ENCODE results near the gene GTF2A1.
"Not testable (repeated sequence)": the region's sequence is repeated elsewhere in the genome, so short reads cannot be mapped to it uniquely, and the experiment has no call there.

Gene GTF2A1

DNA sequence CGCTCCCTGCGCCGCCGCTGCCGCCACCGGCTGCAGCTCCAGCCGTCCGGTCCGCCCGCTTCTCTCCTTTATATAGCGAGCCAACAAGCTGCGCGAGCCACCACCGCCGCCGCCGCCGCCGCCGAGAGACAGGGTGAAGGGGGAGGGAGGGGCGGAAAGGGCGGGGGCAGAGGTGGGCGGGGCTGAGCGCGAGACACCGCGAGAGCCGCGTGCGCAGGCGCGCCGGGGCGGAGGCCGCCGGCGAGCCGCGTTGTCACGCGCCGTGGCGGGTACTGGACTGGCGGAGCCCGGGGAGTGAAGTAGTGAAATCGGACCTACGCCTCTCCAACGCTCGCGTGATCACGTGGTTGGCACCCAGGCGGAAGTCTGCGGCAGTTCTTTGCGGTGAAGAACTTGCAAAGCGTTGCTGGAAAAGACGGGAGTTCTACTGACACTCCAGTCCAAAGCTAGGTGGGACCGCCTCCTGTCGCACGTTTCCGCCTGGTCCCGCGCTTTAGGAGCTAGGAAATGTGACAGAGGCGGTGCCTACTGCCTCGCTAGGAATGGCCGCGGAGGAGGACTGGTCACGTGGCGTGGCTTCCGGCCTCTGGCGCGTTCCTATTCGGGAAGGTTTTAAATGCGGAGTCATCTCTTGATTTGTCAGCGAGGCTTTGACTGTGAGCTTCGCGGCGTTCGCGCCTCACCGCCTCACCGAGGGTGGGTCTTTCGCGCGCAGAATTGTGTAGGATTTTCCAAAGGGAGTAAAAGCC is at the start of gene GTF2A1:
Gene GTF2A1 (minus strand): TSS at position 130 of the 749 bp plus-strand sequence. CDS start 441 bp downstream, outside the sequence.
- DNase-seq (ENCODE audit: low read depth): peak; percentile 96

GRCh38 chr14:81269979-81270375 is 49.2 kb upstream of the GTF2A1 start:
- DNase-seq (ENCODE audit: low read depth): no peak

DNA sequence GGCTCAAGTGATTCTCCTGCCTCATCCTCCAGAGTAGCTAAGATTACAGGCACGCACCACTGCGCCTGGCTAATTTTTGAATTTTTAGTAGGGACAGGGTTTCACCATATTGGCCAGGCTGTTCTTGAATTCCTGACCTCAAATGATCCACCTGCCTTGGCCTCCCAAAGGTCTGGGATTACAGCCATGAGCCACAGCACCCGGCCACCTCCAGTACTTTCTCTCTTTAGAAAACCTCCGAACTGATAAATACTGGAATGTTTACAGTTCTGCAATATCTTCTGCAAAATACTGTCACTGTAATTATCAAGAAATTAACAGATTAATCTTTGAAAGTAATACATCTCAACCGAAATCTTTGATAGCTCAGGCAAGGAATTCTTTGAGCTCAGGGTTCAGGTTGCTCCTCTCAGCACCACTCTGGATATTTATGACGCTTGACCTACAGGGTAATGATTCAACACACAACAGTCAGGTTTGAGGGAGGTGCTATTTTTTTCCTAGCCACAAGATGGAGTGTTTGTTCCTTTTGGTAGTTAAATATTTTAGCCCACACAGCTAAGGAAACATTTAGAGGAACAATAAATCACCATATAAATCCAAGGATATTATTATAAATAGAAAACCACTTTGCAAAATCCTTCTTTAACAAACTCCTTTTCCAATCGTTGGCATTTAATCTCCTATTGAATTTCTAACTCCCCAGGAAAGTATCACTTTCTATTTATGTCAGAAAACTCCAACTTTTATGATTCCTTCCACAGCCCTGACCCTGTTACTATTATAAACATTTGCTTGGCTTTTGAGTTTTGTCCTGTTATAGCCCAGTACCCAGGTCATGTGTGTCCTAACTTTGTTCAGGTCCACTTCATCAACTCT is 48.6 kb upstream of the GTF2A1 start:
- no peak for DNase-seq (ENCODE audit: low read depth)

GRCh38 chr14:81268016-81268416 is 47.3 kb upstream of the GTF2A1 start:
- no peak for DNase-seq (ENCODE audit: low read depth)

DNA sequence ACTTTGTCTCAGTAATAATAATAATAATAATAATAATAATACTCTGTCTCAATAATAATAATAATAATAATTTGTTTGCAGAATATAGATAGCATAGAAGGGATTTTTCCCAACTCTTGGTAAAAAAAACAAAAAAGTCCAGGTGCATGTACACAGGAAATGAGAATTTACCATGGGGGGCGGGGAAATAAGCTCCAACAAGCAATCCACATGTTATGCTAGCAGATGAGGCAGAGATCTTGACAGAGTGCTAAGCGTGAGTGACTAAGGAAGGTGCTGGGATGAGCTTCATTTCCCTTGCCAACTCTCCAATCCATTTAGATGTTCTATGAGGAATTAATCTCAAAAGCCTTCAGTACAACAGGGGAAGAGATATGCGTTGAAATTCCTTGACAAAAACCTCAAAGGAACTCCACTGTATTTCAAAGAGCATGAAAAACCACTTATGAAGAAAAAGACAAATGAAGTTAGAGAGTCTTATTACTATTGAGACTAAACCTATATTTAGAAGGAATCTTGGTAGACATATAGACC is 44.9 kb upstream of the GTF2A1 start:
- no peak for DNase-seq (ENCODE audit: low read depth)

DNA sequence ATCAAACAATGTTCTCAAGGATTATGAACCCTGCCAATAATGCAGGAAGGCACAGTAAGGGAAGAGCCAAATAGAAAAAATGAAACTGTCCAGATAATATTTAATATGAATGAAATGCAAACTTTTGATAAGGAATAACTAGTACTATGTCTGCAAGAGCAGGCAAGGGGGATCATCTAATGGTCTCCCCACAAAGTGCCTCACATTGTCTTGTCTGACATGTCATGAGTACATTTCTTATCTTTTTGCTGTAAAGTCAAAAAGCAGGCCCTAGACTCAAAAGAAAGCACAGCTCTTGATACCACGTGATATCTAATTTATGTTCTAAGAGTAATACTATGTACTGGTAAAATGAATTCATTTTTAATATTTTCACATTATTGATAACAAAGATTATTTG is 43.9 kb upstream of the GTF2A1 start:
- DNase-seq (ENCODE audit: low read depth): no peak

DNA sequence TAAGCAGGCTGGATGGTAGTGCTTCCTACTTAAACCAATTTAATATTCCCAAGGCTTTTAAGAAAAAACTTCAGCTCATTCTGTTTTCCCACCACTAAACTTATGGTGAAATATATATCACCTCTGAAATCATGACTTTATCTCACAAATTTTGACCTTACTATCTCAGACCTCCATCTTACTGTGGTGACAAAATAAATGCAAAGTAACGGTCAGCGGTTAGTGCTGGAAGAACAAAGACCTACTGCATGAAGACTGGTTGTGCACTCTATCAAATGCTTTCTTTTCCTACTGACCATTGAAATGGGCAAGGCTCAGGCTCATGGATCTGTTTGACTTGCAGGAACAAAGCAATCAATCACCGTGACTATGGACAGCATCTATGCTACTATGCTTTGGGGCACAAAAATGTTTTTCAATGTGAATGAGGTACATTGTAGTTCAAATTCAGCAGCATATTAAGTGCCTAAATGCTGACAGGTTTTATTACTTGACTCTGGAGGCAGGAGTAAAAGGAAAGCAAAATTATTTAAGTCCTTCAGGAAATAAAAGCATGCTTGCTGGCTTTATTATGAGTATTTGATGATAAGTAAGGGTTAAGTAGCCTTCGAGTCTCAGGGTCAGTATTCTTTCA is 43.1 kb upstream of the GTF2A1 start:
- no peak for DNase-seq (ENCODE audit: low read depth)

DNA sequence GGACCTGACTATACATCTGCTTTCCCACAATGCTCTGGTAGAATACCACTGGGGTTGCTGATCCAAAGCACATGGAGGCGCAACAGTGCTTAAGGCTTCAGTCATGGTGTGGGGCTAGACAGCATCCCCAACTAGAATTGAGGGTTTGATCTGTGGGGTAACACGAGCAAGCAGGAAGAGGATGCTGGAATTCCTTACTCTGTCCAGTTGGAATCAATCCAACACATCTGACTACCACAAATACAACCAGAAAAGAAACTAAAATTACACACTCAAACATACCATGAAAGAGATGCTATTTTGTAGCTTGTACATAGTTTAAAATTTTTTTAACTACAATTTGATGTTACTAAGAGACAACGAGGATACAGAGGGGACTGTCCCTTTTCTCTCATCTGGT is 40.4 kb upstream of the GTF2A1 start:
- DNase-seq (ENCODE audit: low read depth): no peak

DNA sequence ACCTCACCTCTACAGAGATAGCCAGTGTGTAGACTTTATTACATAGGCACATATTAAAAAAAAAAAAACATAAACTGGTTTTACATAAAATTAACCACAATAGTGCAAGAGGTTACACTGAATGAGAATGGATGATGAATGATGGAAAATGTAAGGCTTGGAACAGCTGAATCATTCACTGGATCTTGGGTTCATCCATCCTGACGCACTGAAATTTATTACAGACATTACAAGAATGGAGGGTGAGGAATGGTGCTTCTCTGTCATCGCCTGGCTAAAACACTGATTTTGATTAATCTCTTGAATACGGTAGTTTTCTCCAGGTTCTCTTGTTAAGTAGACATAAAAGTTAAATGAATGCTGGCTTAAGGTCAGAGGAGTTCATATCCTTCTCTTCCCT is 40.0 kb upstream of the GTF2A1 start:
- DNase-seq (ENCODE audit: low read depth): no peak

- no peak for DNase-seq (ENCODE audit: low read depth)
Observed at GRCh38 chr14:81256289-81256960, 35.7 kb upstream of the GTF2A1 start.

DNA sequence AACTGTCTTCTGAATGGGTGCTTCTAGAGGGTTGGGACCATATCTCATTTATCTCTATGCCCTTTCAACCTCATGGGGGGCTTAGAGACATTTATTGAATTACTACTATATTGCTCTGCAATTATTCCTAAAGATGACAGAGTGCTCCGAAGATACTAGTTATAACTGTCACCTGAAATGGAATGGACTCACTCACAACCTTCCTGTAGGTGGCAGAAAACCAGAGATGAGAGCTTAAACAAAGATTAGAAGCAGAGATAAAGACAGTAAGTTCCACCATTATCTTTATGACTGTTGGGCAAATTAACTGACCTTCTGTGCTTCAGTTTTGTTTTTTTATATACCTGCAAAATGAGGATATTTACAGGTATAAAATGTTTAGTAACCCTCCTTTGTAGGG is 31.5 kb upstream of the GTF2A1 start:
- DNase-seq (ENCODE audit: low read depth): no peak

GRCh38 chr14:81247271-81247766 is 26.6 kb upstream of the GTF2A1 start:
- no peak for DNase-seq (ENCODE audit: low read depth)

DNA sequence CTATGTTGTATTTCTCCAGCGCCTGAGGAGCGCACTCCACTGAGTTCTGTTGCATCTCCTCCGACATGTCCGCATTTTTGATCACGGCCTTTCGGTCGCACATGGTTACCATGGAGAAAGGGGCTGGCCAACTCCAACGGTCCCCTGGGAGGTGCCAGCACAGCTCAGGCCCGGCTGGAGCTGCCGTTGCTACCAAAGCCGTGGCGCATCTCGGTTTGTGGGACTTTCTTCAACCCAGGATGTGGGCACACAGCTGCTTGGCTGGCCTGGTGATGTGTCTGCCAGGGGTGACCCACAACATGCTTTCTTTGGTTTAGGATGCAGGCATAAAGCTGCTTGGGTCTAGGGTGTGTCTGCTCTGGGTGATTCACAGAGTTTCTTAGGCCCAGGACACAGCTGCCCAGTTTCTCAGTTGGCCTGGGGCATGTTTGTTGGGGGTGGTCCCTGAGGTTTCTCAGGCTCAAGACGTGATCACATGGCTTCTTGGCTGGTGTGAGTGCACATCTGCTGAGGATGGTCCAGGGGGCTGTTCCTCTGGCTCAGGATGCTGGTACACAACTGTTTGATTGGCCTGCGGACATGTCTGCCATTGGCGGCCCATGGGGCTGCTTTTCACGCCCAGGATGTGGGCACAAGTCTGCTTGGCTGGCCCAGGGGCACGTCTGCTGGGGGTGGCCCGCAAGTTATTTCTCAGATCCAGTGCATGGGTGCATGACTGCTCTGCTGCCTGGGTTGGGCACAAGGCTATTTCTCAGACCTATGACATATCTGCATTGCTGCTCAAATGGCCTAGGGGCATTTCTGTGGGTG is 25.9 kb upstream of the GTF2A1 start:
- peak; percentile 80 for DNase-seq (ENCODE audit: low read depth)

GRCh38 chr14:81245771-81246170 is 25.0 kb upstream of the GTF2A1 start:
- no peak for DNase-seq (ENCODE audit: low read depth)

GRCh38 chr14:81244431-81244830 is 23.7 kb upstream of the GTF2A1 start:
- not testable (repeated sequence) for DNase-seq (ENCODE audit: low read depth)

DNA sequence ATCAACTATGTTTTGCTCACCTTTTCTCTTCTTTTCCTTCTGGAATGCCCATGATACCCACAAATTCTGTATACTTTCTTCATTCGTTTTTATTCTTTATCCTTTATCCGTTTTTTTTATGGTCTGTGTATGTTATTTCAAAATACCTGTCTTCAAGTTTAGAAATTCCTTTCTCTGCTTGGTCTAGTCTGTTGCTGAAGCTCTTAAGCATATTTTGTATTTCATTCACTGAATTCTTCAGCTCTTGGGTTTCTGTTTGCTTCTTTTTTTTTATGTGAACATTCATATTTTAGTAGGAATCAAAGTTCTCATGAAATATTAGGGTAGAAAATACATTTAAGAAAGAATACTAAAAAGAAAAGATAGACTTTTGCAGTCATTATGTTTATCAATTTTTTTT is 22.7 kb upstream of the GTF2A1 start:
- DNase-seq (ENCODE audit: low read depth): no peak

- DNase-seq (ENCODE audit: low read depth): not testable (repeated sequence)
Observed at GRCh38 chr14:81236849-81237248, 16.1 kb upstream of the GTF2A1 start.

DNA sequence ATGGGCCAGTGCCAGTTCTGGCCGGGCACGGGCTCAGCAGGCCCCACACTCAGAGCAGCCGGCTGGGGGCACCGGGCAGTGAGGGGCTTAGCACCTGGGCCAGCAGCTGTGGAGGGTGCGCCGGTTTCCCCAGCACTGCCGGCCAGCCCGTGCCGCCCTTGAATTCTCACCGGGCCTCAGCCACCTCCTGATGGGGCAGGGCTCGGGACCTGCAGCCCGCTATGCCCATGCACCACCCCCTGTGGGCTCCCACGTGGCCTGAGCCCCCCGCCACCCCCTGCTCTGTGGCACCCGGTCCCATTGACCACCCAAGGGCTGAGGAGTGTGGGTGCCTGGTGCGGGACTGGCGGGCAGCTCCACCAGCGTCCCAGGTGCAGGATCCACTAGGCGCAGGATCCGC is 15.4 kb upstream of the GTF2A1 start:
- DNase-seq (ENCODE audit: low read depth): no peak

- no peak for DNase-seq (ENCODE audit: low read depth)
Observed at GRCh38 chr14:81235096-81235495, 14.3 kb upstream of the GTF2A1 start.

GRCh38 chr14:81234278-81234677 is 13.5 kb upstream of the GTF2A1 start:
- DNase-seq (ENCODE audit: low read depth): no peak

DNA sequence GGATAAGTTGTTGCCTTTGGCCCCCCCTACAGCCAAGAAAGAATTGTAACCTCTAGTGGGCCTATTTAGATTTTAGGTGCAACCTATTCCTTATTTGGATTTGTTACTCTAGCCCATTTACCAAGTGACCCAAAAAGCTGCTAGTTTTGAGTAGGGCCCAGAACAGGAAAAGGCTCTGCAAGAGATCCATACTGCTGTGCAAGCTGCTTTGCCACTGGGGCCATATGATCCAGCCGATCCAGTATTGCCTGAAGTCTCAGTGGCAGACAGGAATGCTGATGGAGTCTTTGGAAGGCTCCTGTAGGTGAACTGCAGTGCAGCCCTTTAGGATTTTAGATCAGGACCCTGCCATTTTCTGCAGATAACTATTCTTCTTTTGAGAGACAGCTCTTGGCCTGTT is 12.9 kb upstream of the GTF2A1 start:
- no peak for DNase-seq (ENCODE audit: low read depth)
